Erythroblast (primary cell): Measurements from ENCODE around the gene MED13L.

ENCODE experiments used
- GATA1 ChIP-seq: IDR thresholded peaks from 2 replicates; pipeline ENCODE4 v1.6.1; 2011; ENCODE audit warnings: low read depth, mild to moderate bottlenecking, control low read depth, low read length, moderate library complexity
- POLR2A ChIP-seq: IDR thresholded peaks from 2 replicates; pipeline ENCODE4 v1.6.1; 2011; ENCODE audit warnings: mild to moderate bottlenecking, low read length

GRCh38 chr12:116019415-116019814 is 258.1 kb downstream of the MED13L start:
- TF ChIP-seq POLR2A (no peak), GATA1 (no peak)
